Stimulated activated CD8-positive, alpha-beta memory T cell treated with anti-CD3 and anti-CD28 coated beads, Interleukin-7, amount 100 ng/mL, for 4 hours (primary cell): ENCODE measurements around the gene ABLIM2.

ENCODE experiments used
- DNase-seq, 2 donors: peaks; one replicate each; pipeline ENCODE4 v3.0.0-alpha.2; 2020; ENCODE audit warnings: low read depth in 2 of 2

The ABLIM2 gene

DNA sequence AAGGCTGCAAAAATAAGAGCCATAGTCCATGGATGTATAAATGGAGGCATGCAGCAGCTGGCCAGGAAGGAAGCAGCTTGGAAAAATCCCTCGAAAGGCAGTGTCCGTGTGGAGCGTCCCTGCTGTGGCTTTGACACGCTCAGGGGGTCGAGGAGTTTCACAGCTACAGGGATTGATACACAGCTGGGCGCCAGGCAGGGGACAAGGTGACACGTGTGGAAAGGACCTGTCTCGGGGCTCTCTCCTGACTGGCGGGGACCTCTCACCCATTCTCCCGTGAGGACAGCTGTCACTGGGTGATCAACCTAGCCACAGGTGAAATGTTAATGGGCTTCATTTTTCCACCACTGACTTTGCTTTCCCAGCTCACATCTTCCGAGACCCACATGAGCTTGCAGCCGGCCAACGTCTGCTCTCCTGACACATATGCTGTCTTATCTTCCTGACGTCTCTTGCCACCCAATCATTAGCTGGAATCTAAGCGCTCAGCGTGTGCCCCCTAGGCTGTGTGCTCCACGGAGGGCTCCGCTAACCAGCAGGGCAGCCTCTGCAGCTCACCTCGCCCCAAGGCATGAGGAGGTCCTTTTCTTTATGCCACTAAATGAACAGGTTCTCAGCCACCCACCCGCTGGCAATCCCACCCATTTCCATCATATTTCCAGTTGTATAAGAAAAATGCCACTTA, 129.6 kb downstream of the ABLIM2 start:
- DNase-seq: no peak

DNA sequence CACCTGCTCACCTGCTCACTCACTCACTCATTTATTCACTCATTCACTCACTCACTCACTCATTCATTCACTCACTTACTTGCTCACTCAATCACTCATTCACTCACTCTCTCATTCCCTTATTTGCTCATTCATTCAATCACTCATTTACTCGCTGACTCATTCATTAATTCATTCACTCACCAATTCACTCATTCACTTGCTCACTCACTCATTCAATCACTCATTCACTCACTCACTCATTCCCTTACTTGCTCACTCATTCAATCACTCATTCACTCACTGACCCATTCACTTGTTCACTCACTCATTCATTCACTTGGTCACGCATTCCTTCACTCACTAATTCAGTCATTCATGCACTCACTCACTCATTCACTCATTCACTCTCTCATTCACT, 130.2 kb downstream of the ABLIM2 start:
- DNase-seq: no peak

DNA sequence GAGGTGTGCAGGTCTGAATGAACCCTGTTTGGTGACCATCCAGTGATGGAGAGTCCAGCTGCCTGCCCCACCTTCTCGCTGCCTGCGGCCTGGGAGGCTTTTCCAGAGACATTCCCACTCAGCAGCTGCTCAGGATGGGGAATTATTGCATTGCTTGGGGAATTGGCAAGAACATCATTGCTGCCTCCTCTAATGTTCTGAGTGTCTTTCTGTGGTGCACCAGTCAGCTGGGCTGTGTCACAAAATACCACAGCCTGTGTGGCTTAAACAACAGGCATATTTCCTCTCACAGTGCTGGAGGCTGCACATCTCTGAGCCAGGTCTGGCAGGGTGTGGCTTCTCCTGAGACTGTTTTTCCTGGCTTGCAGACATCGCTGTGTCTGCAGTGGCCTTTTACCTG, 132.2 kb downstream of the ABLIM2 start:
- DNase-seq: no peak

DNA sequence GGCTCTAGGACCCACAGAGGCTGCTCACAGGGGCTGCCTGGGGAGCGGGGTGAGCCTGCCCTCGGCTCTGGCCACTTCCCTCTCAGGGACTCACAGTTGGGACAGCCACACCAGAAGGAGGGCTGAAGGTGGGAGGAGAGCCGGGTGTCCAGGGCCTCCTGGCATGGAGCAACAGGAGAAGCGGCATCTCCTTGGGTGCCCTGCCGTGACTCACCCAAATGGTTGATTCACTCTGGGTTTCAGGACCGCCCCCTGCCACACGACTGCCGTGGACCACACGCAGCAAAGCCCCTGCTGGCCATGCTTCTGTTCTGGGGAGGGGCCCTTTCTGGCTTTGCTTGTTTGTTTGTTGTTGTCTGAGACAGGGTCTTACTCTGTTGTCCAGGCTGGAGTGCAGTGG, 132.9 kb downstream of the ABLIM2 start:
- no peak for DNase-seq

DNA sequence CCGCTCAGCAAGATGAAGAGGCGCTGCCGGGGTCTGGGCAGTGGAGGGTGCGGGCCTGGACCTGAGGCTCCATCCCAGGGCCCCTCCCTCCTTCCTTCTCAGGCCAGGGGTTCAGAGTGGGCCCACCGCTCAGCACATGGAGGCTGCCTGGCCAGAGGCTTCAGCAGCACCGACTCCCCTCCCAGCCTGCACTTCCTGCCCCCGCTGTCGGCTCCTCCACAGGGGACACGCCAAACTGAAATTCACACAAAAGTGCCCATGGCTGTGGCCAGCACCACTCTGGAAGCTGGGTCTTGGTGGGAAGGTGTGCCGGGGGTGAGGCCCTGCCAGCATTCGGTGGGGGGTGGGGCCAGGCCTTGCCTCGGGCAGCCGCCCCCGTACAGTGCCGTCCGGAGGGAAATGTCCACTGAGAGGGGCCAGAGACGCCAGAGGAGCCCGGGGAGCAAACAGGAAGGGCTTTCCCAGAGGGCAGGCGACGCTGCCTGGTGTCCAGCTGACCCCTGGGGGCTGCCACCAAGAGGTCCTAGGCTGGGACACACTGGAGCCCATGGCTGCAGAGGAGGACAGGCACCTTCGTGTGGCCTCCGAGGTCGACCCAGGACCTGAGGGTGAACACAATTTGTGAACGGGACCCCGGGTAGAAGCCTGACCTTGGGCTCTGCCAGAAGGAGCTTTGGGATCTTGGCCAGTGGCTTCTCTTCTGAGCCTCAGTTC, 134.4 kb downstream of the ABLIM2 start:
- DNase-seq: no peak

DNA sequence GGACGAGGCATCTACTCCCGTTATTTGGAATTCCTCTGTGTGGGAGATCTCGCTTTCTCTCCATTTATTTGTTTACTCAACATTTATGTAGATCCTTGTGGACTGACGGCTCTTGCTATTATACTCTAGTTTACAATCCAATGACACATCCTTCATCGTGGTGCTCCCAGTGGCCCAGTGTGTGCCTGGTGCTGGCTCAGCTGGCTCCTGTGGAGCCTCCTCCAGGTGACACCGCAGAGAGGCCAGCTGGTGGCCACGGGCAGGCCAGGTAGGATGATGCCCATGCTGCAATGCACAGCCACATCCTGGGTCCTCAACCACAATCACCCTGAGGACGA, 134.9 kb downstream of the ABLIM2 start:
- DNase-seq: no peak

DNA sequence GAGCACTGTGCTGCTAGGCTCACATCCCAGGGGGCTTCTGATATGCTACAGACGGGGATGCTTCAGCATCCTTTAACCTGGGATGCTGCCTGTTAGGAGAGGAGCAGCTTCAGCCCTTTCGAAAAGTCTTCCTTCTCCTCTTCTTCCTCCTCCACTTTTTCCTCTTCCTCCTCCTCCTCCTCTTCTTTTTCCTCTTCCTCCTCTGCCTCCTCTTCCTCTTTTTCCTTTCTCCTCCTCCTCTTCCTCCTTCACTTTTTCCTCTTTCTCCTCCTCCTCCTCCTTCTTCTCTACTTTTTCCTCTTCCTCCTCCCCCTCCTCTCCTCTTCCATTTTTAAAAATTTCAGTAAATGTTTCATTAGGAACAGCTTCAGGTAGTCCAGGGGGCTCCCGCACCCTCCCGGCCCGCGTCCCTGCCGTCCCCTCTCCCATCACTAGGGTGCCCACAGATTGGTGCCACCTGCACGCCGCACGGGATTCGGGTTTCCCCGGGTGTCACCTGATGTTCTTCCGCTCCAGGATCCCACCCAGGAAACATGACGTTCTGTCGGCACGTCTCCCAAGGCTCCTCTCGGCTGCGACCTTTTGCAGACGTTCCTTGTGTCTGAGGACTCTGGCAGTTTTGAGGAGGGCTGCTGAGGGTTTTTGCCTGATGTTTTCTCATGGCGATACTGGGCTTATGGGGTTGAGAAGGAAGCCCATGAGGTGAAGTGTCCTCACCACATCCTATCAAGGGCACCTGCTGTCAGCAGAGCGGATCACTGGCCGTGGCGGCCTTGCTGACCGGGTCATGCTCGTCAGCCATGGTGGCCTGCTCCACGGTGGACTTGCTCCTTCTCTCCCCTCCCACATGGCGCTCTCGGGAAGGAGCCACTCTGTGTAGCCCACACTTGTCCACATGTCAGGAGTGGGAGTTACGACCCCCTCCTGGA, 135.6 kb downstream of the ABLIM2 start:
- no peak for DNase-seq

DNA sequence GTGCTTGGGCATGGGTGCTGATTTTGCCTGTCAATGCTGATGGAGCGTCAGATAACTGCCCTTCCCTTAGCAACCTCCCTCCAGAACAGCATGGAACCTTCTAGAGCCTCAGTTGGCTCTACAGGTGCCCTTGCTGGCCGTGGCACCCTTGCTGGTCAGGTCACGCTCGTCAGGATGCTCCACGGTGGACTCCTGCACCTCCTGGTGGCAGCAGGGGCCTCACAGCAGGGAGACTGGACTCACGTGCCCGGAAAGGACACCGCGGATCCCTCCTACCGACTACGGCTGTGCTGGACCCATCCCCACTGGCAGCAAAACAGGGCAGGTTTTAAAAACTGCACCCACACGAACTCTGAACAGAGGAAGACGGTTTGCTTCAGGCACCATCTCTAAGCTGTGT, 136.8 kb downstream of the ABLIM2 start:
- no peak for DNase-seq

DNA sequence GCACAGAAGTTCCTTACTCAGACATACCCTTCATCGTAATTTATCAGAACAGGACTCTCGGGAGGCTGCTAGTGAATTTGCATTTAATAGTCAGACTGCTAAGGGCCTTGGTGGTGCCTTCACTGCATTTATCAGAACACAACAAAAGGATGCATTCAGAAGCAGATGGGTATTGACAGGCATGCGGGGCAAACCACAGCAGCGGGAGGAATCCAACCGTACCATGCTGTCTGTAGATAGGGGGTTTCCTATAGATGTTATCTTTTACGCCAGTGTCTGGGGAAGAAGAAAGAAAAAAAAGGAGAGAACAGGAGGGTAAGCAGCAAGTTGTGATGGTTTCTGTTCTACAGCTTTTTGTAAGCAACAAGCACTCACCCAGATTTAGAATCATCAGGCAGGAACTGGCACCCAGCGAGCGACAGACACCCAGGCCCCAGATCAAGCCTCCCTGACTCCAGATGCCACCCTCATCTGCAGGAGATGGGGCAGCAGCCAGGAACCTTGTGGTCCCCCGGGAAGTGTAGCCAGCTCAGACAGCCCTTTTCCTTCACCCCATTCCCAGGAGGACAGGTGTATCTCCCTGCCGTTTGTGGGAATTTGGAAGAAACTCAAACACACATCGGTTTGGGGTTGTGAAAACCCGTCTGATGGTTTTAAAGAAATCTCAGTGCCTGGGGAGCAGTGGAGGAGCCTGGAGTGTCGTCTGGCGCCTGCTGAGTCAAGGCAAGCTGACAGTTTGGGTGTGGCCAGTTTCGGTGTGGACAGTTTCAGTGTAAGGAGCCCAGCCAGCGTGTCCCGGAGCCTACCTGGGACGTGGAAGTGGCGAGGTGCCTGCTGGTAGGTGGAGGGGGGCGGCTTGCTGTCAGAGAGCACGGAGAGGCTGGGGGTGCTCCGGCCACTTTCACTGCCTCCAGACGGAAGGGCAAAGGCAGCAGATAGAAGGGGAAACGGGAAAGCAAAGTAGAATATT, 138.9 kb downstream of the ABLIM2 start:
- no peak for DNase-seq

DNA sequence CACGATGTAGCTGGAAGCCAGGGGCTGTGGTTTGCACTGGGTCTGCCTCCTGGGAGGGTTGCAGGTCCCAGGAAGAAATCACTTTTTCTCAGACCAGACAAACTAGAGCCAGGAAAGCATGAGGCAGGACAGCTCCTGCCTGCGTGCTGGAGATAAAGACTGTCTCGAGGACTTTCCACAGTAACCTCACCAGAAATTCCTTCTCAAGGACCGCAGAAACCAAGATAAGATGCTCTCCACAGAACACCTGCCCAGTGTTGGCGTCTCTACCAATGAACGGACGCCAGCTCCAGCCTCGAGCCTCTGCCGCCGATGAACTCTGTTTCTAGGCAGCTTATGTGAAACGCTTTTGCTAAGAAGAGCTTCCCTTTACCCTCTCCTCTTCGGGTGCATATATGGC, 142.1 kb downstream of the ABLIM2 start:
- no peak for DNase-seq

DNA sequence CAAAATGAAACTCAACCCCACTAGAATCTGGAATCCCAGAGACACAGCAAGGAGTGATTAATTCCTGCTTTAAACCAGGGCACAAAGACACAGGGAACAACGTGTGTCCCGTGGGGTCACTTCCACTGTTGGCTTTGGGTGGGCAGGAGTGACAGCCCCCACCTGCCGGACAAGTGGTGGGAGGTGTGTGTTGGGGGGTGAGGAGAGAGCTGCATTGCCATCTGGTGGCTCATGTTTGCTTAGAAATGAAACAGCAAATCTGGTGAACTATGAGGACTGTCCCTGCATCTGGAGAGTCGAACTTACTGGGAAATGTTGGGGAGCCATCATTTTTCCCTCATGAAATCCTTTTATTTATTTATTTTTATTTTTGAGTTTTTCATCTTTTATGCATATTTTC, 143.1 kb downstream of the ABLIM2 start:
- DNase-seq: no peak

DNA sequence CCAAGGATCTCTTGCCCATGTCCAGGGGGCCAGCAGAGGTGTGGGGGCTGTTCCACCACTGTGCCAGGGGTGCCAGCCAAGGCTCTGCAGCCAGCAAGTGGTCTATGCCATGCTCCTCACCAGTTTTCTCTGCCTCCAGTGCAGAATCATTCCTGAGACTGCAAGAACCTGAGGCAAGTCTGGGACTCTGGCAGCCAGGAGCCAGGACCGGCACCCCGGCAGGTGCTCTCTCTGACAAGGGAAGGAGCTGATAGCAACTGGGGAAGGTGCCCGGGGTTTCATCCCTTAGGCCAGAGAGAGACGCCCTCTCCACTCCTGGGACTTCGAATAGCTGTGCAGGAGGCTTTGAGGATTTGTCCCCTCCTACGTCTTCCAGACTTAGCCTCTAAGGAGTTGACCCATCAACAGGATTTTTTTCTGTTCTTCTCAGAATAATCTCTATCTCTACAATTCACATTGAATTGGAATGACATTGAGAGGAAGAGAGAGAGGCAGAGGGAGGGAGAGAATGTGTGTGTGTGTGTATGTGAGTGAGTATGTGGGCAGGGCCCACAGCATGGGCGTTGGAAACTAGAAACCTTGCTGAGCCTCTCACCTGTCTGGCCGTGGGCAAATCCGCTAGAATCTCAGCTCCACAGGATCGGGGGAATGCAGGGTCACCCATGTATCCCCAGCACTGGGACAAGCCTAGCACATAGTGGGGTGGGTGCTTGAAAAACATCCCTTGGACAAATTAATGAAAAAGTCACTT, 144.5 kb downstream of the ABLIM2 start:
- DNase-seq: no peak

DNA sequence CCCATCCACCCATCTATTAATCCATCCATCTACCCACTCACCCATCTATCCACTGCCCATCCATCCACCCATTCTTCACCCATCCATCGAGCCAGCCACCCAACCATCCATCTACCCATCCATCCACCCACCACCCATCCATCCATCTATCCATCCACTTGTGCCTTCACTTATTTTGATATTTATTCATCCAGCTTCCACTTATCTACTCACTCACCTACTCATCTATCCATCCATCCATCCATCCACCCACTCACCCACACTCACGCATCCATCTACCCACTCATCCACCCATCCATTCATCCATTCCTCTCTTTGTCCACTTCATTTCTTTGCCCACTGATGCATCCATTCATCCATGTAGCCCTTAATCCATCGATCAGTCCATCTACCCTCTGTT, 146.1 kb downstream of the ABLIM2 start:
- DNase-seq: no peak

DNA sequence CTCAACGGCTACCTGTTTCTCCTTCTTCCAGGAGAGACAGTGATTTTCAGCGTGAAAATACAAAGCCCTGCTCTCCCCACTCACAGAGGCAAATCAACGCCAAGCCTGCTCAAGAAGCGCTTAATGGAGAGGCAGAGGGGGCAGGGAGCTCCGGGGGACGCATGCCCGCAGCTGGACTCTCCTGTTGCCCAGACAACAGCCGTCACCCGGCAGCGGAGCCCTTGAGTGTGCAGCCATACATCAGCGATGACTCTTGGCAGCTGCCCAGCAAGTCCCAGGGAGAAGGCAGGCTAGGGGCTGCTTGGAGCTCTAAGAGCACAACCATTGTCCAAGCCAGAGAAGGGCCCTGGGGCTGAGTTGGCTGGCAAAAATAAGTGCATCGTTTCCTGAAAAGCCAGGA, 148.0 kb downstream of the ABLIM2 start:
- no peak for DNase-seq

DNA sequence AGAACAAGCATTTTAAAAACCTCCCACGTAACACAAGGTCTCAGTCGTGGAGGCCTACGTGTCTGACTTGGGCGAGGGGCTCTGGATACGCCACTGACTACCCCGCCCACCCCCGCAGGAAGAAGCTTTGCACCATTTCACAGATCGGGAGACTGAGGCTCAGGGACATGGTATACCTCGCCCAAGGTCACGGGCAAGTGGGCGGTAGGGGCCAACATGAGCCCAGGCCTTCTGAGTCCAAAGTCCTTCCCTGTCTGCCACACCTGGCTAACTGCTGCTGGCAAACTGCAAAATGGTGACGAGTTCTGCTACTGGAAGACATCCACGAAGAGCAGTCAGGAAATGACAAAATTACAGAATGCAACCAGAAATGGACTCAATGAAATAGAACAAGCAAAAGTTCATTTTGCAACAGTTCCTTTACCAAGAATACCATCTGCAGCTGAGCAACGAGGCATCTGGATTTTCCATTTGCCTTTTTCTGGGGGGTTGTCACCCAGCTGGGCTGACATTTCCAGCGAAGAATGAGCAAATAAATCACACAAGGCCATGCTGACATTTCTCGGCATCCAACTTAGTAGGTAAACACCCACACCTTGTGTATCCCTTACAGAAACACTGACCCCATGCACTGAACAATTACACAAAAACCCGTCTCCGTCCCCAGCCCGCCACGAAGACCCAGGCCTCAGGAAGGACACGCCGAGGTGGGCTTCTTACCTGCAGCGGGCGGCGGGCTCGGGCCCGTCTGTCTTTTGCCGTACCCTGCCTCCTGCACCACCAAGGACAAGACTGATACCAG, 148.7 kb downstream of the ABLIM2 start:
- DNase-seq: no peak

DNA sequence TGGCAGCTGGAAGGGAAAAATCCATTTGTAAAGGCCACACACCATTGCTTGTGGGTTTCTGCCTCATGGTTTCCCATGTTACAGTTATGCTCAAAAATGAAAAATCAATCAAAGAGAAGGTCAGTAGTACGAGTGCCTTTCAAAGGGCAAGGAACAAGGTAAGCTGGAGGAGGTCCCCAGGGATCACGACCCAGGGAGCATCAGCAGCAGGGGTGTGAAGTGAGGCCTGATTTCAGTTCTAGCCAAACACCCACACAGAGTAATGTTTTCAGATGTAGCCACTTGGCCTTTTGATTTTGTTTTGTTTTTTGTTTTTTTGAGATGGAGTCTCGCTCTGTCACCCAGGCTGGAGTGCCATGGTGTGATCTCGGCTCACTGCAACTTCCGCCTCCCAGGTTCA, 149.5 kb downstream of the ABLIM2 start:
- no peak for DNase-seq

DNA sequence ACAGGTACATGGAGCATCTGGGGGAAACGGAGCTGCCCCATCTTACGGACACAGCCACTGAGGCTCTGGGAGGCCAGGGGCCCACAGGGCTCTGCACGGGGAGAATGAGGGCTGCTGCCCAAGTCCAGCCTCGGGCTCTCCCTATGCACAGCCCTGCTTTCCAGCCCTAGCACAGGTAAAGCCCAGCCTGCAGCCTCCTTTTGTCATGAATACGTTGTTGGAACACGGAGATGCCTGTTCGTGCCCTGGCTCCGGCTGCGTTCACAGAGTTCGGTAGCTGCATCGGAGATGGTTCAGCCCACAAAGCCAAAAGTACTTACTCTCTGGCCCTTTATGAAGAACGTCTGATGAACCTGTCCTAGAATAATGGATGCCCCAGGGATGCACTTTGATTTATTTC, 150.2 kb downstream of the ABLIM2 start:
- DNase-seq: no peak

DNA sequence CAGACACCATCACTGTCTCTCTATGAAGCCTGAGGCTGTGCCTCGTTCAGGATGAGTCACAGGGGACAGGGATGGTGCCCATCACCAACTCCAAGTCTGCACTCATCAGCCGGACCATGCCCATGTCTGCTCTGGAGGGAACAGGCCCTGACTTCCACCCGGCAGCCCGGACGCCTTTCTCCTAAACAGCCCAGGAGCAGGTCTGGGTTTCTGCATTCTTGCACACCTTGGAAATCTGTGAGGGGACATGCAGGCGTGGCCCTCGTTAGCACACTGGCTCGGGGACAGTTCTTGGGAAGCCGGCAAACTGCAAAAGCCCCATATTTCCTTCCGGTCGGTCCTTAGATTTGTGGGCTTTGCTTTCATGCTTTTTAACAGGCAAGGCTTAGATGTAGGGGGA, 151.0 kb downstream of the ABLIM2 start:
- DNase-seq: no peak

DNA sequence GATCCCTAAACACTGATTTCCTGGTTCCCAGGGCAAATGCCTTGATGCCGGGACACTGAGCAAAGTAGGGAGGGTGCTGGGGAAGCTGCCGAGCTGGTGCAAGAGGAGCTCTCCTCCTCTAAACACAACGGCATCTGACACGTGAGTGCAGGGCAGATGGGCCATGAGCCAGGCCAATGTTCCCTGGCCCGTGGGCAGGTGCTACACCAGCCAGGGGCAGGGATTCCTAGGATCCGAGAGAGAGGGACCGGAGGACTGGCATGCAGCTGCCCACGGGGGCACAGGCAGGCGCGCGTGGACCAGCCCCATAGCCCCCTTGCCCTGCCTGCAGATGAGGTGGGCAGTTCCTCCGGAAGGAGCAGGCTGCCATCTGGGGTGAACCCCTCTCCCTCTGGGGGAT, 152.1 kb downstream of the ABLIM2 start:
- no peak for DNase-seq

DNA sequence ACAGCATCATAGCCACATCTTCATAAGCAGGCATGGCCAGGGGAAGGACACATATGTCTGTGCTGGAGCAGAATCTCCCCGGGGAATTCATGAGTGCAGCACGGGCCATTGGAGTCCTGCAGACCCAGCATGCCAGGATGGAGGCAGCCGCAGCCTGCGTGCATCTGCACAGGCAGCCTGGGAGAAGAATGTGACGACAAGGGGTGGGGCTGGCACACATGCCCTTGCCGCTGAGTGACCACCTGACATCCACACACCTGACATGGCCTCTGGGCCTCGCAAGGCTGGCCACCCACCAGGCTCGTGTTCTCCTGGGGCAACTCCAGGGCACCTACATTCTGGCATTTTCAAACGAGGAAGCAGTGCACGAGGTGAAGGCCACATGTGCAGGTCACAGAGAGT, 152.8 kb downstream of the ABLIM2 start:
- no peak for DNase-seq
